A549 (cell line): ENCODE results near the gene ASAP2. TPM values are rescaled to one million over a fixed set of nuclear protein-coding genes. Genes with fewer than 3 reads are reported as not detected.

Experiments
- ATAC-seq, 2 experiments: fragments of 200-7000 bp in 1 of 2; fragments of >200 bp in 1 of 2; cut with Nextera tagmentation in 1 of 2; cut with Tn5 transposase in 1 of 2; 3 replicates each; pipeline versions ENCODE4 v1.8.0 to v1.9.1; 2018 to 2020; ENCODE audit warnings: mild to moderate bottlenecking in 1 of 2, moderate library complexity in 1 of 2
- CTCF ChIA-PET: fragments of 300-600 bp; sonication (Branson Sonifier 250); formaldehyde crosslinking; extraction: SDS; loops from one replicate; lab custom pipeline; 2021; ENCODE audit warnings: antibody characterized with exemption, inconsistent platforms; lab: Yijun Ruan, JAX
- POLR2A ChIA-PET: fragments of 350-600 bp; formaldehyde crosslinking; extraction: SDS; loops from one replicate; lab custom pipeline; 2021; ENCODE audit warnings: antibody characterized with exemption, inconsistent platforms; lab: Yijun Ruan, JAX
- DNase-seq, 2 experiments: peaks; one replicate each; pipeline versions ENCODE4 v3.0.0 to v3.0.0-alpha.2; 2011 to 2016; ENCODE audit warnings: low read depth in 1 of 2, low spot score in 1 of 2
- FAIRE-seq: peaks from 2 replicates; lab custom pipeline; 2011; peaks lifted over from hg19 to GRCh38; lab: Jason Lieb, UNC
- H3K27ac ChIP-seq, 2 experiments: fragments of >200 bp; sonication (Bioruptor Twin); formaldehyde crosslinking; 3 replicates each; pipeline ENCODE4 v1.5.1; 2016 to 2017
- H3K4me1 ChIP-seq: fragments of >200 bp; sonication (Bioruptor Twin); formaldehyde crosslinking; 3 replicates; pipeline ENCODE4 v1.6.1; 2016
- H3K4me2 ChIP-seq: fragments of >200 bp; sonication (Bioruptor Twin); formaldehyde crosslinking; 3 replicates; pipeline ENCODE4 v1.6.1; 2016
- H3K4me3 ChIP-seq: fragments of >200 bp; sonication (Bioruptor Twin); formaldehyde crosslinking; 3 replicates; pipeline ENCODE4 v1.5.1; 2016
- H3K9me3 ChIP-seq: fragments of >200 bp; sonication (Bioruptor Twin); formaldehyde crosslinking; 3 replicates; pipeline ENCODE4 v1.6.1; 2016
- CHD2 ChIP-seq: fragments of 150-350 bp; IDR thresholded peaks from 2 replicates; pipeline ENCODE4 v1.6.1; 2014; ENCODE audit warnings: low read length; ENCODE audit not compliant: partially characterized antibody
- CHD4 ChIP-seq: fragments of 200-600 bp; sonication (generic); IDR thresholded peaks from 2 replicates; pipeline ENCODE4 v1.6.1; 2016; ENCODE audit warnings: antibody characterized with exemption, mild to moderate bottlenecking, borderline replicate concordance
- CTCF ChIP-seq: fragments of >200 bp; sonication (Bioruptor Twin); formaldehyde crosslinking; IDR thresholded peaks from 3 replicates; pipeline ENCODE4 v1.5.1; 2016
- EHMT2 ChIP-seq: fragments of 200-600 bp; sonication (generic); IDR thresholded peaks from 2 replicates; pipeline ENCODE4 v1.6.1; 2016; ENCODE audit warnings: antibody characterized with exemption, low read depth, mild to moderate bottlenecking, moderate library complexity
- ELK1 ChIP-seq: fragments of 150-350 bp; IDR thresholded peaks from 2 replicates; pipeline ENCODE4 v1.6.1; 2014; ENCODE audit warnings: low read depth, mild to moderate bottlenecking, low read length
- EP300 ChIP-seq, 2 experiments: fragments of >200 bp; sonication (Bioruptor Twin); formaldehyde crosslinking; IDR thresholded peaks; 2 replicates in 1 of 2; 3 replicates in 1 of 2; pipeline ENCODE4 v1.6.1; 2016 to 2017
- FOSB ChIP-seq: fragments of 250-450 bp; sonication (Bioruptor Pico); IDR thresholded peaks from 2 replicates; pipeline ENCODE4 v1.5.0; 2020; ENCODE audit warnings: mild to moderate bottlenecking, moderate library complexity
- FOXS1 ChIP-seq: fragments of 250-450 bp; sonication (Bioruptor Pico); IDR thresholded peaks from 2 replicates; pipeline ENCODE4 v1.5.0; 2020; ENCODE audit warnings: mild to moderate bottlenecking, moderate library complexity
- GATA3 ChIP-seq: IDR thresholded peaks from 2 replicates; pipeline ENCODE4 v1.6.1; 2012; ENCODE audit warnings: borderline replicate concordance
- HOXA7 ChIP-seq: fragments of 250-450 bp; sonication (Bioruptor Pico); IDR thresholded peaks from 2 replicates; pipeline ENCODE4 v1.5.0; 2020; ENCODE audit warnings: mild to moderate bottlenecking, moderate library complexity
- MYC ChIP-seq: IDR thresholded peaks from 2 replicates; pipeline ENCODE4 v1.6.1; 2012; ENCODE audit warnings: mild to moderate bottlenecking, inconsistent platforms, low read length, improper control_type of control experiment, borderline replicate concordance
- NFE2L2 ChIP-seq: fragments of 150-350 bp; conservative IDR thresholded peaks from 2 replicates; pipeline ENCODE4 v1.6.1; 2014; ENCODE audit warnings: low read length
- POLR2AphosphoS2 ChIP-seq: conservative IDR thresholded peaks from 2 replicates; pipeline ENCODE4 v1.6.1; 2012; ENCODE audit warnings: low read length, improper control_type of control experiment, inconsistent platforms
- RCOR1 ChIP-seq: fragments of 150-350 bp; IDR thresholded peaks from 2 replicates; pipeline ENCODE4 v1.6.1; 2014; ENCODE audit warnings: antibody characterized with exemption, low read length, low read depth
- RFX5 ChIP-seq: fragments of 450-650 bp; IDR thresholded peaks from 2 replicates; pipeline ENCODE4 v1.7.1; 2014; ENCODE audit warnings: antibody characterized with exemption, mild to moderate bottlenecking, moderate library complexity
- RNF2 ChIP-seq: fragments of 200-600 bp; sonication (generic); IDR thresholded peaks from 2 replicates; pipeline ENCODE4 v1.6.1; 2016; ENCODE audit warnings: low read depth, mild to moderate bottlenecking, antibody characterized with exemption, moderate library complexity, borderline replicate concordance
- SMC3 ChIP-seq: fragments of >200 bp; sonication (Bioruptor Twin); formaldehyde crosslinking; IDR thresholded peaks from 3 replicates; pipeline ENCODE4 v1.6.1; 2018; ENCODE audit warnings: inconsistent platforms
- TFCP2L1 ChIP-seq: fragments of 250-450 bp; sonication (Bioruptor Pico); IDR thresholded peaks from 2 replicates; pipeline ENCODE4 v1.5.0; 2021; ENCODE audit warnings: mild to moderate bottlenecking
- TP53 ChIP-seq: fragments of 250-450 bp; sonication (Bioruptor Pico); IDR thresholded peaks from 2 replicates; pipeline ENCODE4 v1.5.0; 2021; ENCODE audit warnings: mild to moderate bottlenecking, moderate library complexity
- ZC3H11A ChIP-seq: fragments of 450-650 bp; IDR thresholded peaks from 2 replicates; pipeline ENCODE4 v1.6.1; 2014; ENCODE audit warnings: antibody characterized with exemption, mild to moderate bottlenecking
- ZFP36 ChIP-seq: fragments of 450-650 bp; IDR thresholded peaks from 2 replicates; pipeline ENCODE4 v1.6.1; 2014; ENCODE audit warnings: borderline replicate concordance; ENCODE audit not compliant: partially characterized antibody
- WGBS: methylation state at CpG from one replicate; pipeline ENCODE4 v1.1.6; 2017; ENCODE audit errors: missing lambda C conversion rate; 5-methylcytosine and 5-hydroxymethylcytosine counted together
- polyA plus RNA-seq, 4 experiments: library from polyadenylated mRNA; depleted of rRNA in 3 of 4; stranded (reverse); fragments of >200 nt; fragmentation: RNase III in 1 of 4; extraction: RNeasy Plus Mini Kit Qiagen cat#74134 plus additional on column Dnase treatment in 1 of 4; gene quantifications; 2 replicates in 3 of 4; 3 replicates in 1 of 4; pipeline ENCODE4 v1.2.3, GENCODE V29; 2011 to 2017

ASAP2 gene
- polyA plus RNA-seq, 2 of the 4 experiments (the other 2 are of a cell fraction): 17.8 to 27.9 TPM

- CTCF ChIA-PET: interaction anchor here (1.2 kb wide), 1 partner anchor 11 kb away, joined by 4 read pairs; no protein-coding TSS in a partner anchor
- no peak for DNase-seq
- peak overlapping the region in 1 of 2 experiments; percentile 34; a peak in 1 of 6 replicates for H3K27ac ChIP-seq
- peaks cover 22% of the 10 kb centered on the region for H3K4me1 ChIP-seq
- POLR2A ChIA-PET: no interaction called here
- no peak overlapping the region for H3K4me2 ChIP-seq
- no peak for ATAC-seq
- no peak overlapping the region for H3K4me3 ChIP-seq
- no peak for FAIRE-seq
- no peaks in the 10 kb centered on the region for H3K9me3 ChIP-seq
- WGBS: 86% methylated on average over 14 of the region's 14 CpGs
- TF ChIP-seq CHD4 (no peak), ZFP36 (no peak), GATA3 (no peak), ELK1 (no peak), FOXS1 (CRISPR knock-in tag) (no peak), NFE2L2 (no peak), HOXA7 (CRISPR knock-in tag) (no peak), RFX5 (no peak), TFCP2L1 (CRISPR knock-in tag) (no peak), CHD2 (no peak), SMC3 (no peak), EP300 (IDR thresholded peaks at IDR 0.05) (no peak), POLR2AphosphoS2 (no peak), RCOR1 (no peak), ZC3H11A (no peak), EHMT2 (no peak), TP53 (CRISPR knock-in tag) (no peak), MYC (no peak), RNF2 (no peak)
These were observed 56.8 kb downstream of the ASAP2 start for GRCh38 chr2:9263428-9263827.

GRCh38 chr2:9264301-9264700, 57.7 kb downstream of the ASAP2 start:
- ATAC-seq (peak; percentile 32 to 45; a peak in 2 of 6 replicates), FAIRE-seq (no peak)
- CTCF ChIA-PET: interaction anchor here (1.2 kb wide), 1 partner anchor 11 kb away, joined by 4 read pairs; no protein-coding TSS in a partner anchor

More at GRCh38 chr2:9264301-9264700, 57.7 kb downstream of the ASAP2 start:
- H3K27ac ChIP-seq: peak overlapping the region in 1 of 2 experiments; percentile 15; a peak in 1 of 6 replicates
- peak overlapping the region; percentile 1; the same call in 1 of the 3 replicates for H3K4me2 ChIP-seq
- TF ChIP-seq CHD2 (no peak), CTCF (no peak), FOSB (CRISPR knock-in tag) (no peak), HOXA7 (CRISPR knock-in tag) (no peak)
- H3K9me3 ChIP-seq: no peaks in the 10 kb centered on the region
- no peak for DNase-seq
- H3K4me3 ChIP-seq: no peak overlapping the region
- 70% methylated on average over 10 of the region's 10 CpGs for WGBS
- POLR2A ChIA-PET: no interaction called here
- H3K4me1 ChIP-seq: peaks cover 26% of the 10 kb centered on the region
